Bronchial epithelial cell (primary cell): ENCODE measurements around the gene SLC25A10. TPM values are rescaled to one million over a fixed set of nuclear protein-coding genes. Genes with fewer than 3 reads are reported as not detected.

Experiments
- DNase-seq: peaks from one replicate; pipeline ENCODE4 v3.0.0-alpha.2; 2010; ENCODE audit warnings: low read depth
- FAIRE-seq: peaks from 2 replicates; lab custom pipeline; 2011; peaks lifted over from hg19 to GRCh38; lab: Jason Lieb, UNC
- H3K27me3 ChIP-seq: 2 replicates; pipeline ENCODE4 v1.5.1; 2011; ENCODE audit warnings: low read length; ENCODE audit not compliant: control insufficient read depth, insufficient read depth
- H3K36me3 ChIP-seq: 2 replicates; pipeline ENCODE4 v1.5.1; 2011; ENCODE audit warnings: low read length; ENCODE audit not compliant: control insufficient read depth, insufficient read depth
- H3K4me3 ChIP-seq: 2 replicates; pipeline ENCODE4 v1.5.1; 2011; ENCODE audit warnings: mild to moderate bottlenecking, low read depth, low read length, control low read depth
- CTCF ChIP-seq: IDR thresholded peaks from 2 replicates; pipeline ENCODE4 v1.5.1; 2011; ENCODE audit warnings: mild to moderate bottlenecking, moderate library complexity, low read length, control low read depth, inconsistent platforms; ENCODE audit not compliant: insufficient read depth, severe bottlenecking
- total RNA-seq: library from RNA; depleted of rRNA; stranded (reverse); fragments of >200 nt; gene quantifications from 2 replicates; pipeline ENCODE4 v1.2.1, GENCODE V29; 2014

SLC25A10 gene
- total RNA-seq, 1 donor from 2014 or later = 20.3 TPM

- Histone ChIP-seq H3K27me3 (no peaks in the 10 kb centered on the region), H3K4me3 (no peak overlapping the region), H3K36me3 (peaks cover 7% of the 10 kb centered on the region)
- FAIRE-seq (no peak), DNase-seq (no peak)
- TF ChIP-seq CTCF = no peak
Observed at GRCh38 chr17:81680150-81680549, 31.9 kb upstream of the SLC25A10 start.

GRCh38 chr17:81681672-81682071 lies 30.4 kb upstream of the SLC25A10 start:
- Histone ChIP-seq H3K4me3 (no peak overlapping the region), H3K36me3 (peaks cover 14% of the 10 kb centered on the region), H3K27me3 (no peaks in the 10 kb centered on the region)
- no peak for FAIRE-seq
- no peak for DNase-seq
- no peak for TF ChIP-seq CTCF

- H3K36me3 ChIP-seq = peaks cover 23% of the 10 kb centered on the region
- peak overlapping the region; percentile 96 for H3K4me3 ChIP-seq
- H3K27me3 ChIP-seq = no peaks in the 10 kb centered on the region
- TF ChIP-seq CTCF = no peak
- DNase-seq (no peak), FAIRE-seq (no peak)
Observed at GRCh38 chr17:81682565-81683207, 29.4 kb upstream of the SLC25A10 start.

GRCh38 chr17:81683208-81683583 lies 28.9 kb upstream of the SLC25A10 start:
- TF ChIP-seq CTCF = no peak
- peak overlapping the region; percentile 96 for H3K4me3 ChIP-seq
- no peaks in the 10 kb centered on the region for H3K27me3 ChIP-seq
- no peak for DNase-seq
- H3K36me3 ChIP-seq = peaks cover 29% of the 10 kb centered on the region
- FAIRE-seq = no peak

GRCh38 chr17:81683584-81684441 lies 28.3 kb upstream of the SLC25A10 start, which contains the start of the genes ARL16 and HGS:
ARL16 (minus strand) TSS chr17:81683797; CDS start chr17:81683753, 44 bp downstream.
HGS (plus strand) TSS chr17:81684011; CDS start chr17:81684067, 56 bp downstream.
- no peak for TF ChIP-seq CTCF
- FAIRE-seq = no peak
- Histone ChIP-seq H3K36me3 (peaks cover 35% of the 10 kb centered on the region), H3K27me3 (no peaks in the 10 kb centered on the region), H3K4me3 (peak within 1 kb of the TSS; percentile 96)
- DNase-seq = peak; percentile 94
